Measurements from ENCODE around the gene LMO7.

- TF ChIP-seq POLR2A (IDR thresholded peaks at IDR 0.05) (no peak), CTCF (IDR thresholded peaks at IDR 0.05) (no peak)
Measured at GRCh38 chr13:75689686-75690085, 53.6 kb downstream of the LMO7 start.
